PC-3 (cell line): ENCODE data around the gene ANKH. TPM values are rescaled to one million over a fixed set of nuclear protein-coding genes. Genes with fewer than 3 reads are reported as not detected.

Experiments
- ATAC-seq: fragments of 200-7000 bp; cut with Tn5 transposase; 2 replicates; pipeline ENCODE4 v1.9.1; 2020; ENCODE audit warnings: mild to moderate bottlenecking, moderate library complexity
- BruUV-seq: library from RNA; stranded (reverse); fragments of 400-500 nt; replicated peaks from 2 replicates; lab custom pipeline; 2021; lab: Mats Ljungman, UMichigan
- CTCF ChIA-PET: fragments of 300-600 bp; sonication (Branson Sonifier 250); formaldehyde crosslinking; loops from one replicate; lab custom pipeline; 2022; ENCODE audit warnings: antibody characterized with exemption; lab: Charles Lee
- POLR2A ChIA-PET: fragments of 300-600 bp; sonication (Branson Sonifier 250); formaldehyde crosslinking; loops from one replicate; lab custom pipeline; 2022; ENCODE audit warnings: antibody characterized with exemption; ENCODE audit not compliant: unreplicated experiment; lab: Charles Lee
- DNase-seq: peaks from one replicate; pipeline ENCODE4 v3.0.0-alpha.2; 2015
- H2AFZ ChIP-seq: fragments of 300-600 bp; sonication (generic); 2 replicates; pipeline ENCODE4 v1.6.0; 2016; ENCODE audit warnings: antibody characterized with exemption, low read length
- H3F3A ChIP-seq: fragments of 300-600 bp; sonication (generic); one replicate; pipeline ENCODE4 v1.6.0; 2017; ENCODE audit warnings: antibody characterized with exemption, low read length, control low read depth, mild to moderate bottlenecking; ENCODE audit not compliant: unreplicated experiment
- H3K27ac ChIP-seq: fragments of 300-600 bp; sonication (generic); 2 replicates; pipeline ENCODE4 v1.5.1; 2016; ENCODE audit warnings: mild to moderate bottlenecking, low read length
- H3K27me3 ChIP-seq: fragments of 300-600 bp; sonication (generic); 2 replicates; pipeline ENCODE4 v1.6.1; 2016; ENCODE audit warnings: low read length, mixed read lengths
- H3K36me3 ChIP-seq: fragments of 300-600 bp; sonication (generic); 2 replicates; pipeline ENCODE4 v1.6.1; 2016; ENCODE audit warnings: low read depth, mixed run types, low read length, mixed read lengths
- H3K4me1 ChIP-seq: fragments of 300-600 bp; sonication (generic); 2 replicates; pipeline ENCODE4 v1.5.1; 2016; ENCODE audit warnings: low read length; ENCODE audit not compliant: insufficient read depth
- H3K4me2 ChIP-seq: fragments of 300-600 bp; sonication (generic); 2 replicates; pipeline ENCODE4 v1.6.0; 2016; ENCODE audit warnings: low read length
- H3K4me3 ChIP-seq: fragments of 300-600 bp; sonication (generic); 2 replicates; pipeline ENCODE4 v1.5.1; 2016; ENCODE audit warnings: mild to moderate bottlenecking, low read length, mixed read lengths
- H3K79me2 ChIP-seq: fragments of 300-600 bp; sonication (generic); 2 replicates; pipeline ENCODE4 v1.6.1; 2017; ENCODE audit warnings: low read length, mixed read lengths
- H3K9ac ChIP-seq: fragments of 300-600 bp; sonication (generic); 2 replicates; pipeline ENCODE4 v1.6.0; 2016; ENCODE audit warnings: mild to moderate bottlenecking, low read length
- H3K9me2 ChIP-seq: fragments of 300-600 bp; sonication (generic); replicated peaks from 2 replicates; pipeline ENCODE4 v1.6.1; 2016; ENCODE audit warnings: mixed run types, low read length, mixed read lengths
- H3K9me3 ChIP-seq: fragments of 300-600 bp; sonication (generic); 2 replicates; pipeline ENCODE4 v1.6.1; 2016; ENCODE audit warnings: low read length, mixed read lengths
- H4K20me1 ChIP-seq: fragments of 300-600 bp; sonication (generic); 2 replicates; pipeline ENCODE4 v1.6.1; 2016; ENCODE audit warnings: low read length, mixed read lengths
- EZH2 ChIP-seq: fragments of 300-600 bp; sonication (generic); IDR thresholded peaks from one replicate; pipeline ENCODE4 v1.6.1; 2017; ENCODE audit warnings: antibody characterized with exemption, mild to moderate bottlenecking, low read length; ENCODE audit not compliant: unreplicated experiment
- EZH2phosphoT487 ChIP-seq: fragments of 300-600 bp; sonication (generic); IDR thresholded peaks from 2 replicates; pipeline ENCODE4 v1.6.1; 2018; ENCODE audit warnings: mild to moderate bottlenecking, antibody characterized with exemption, low read length, borderline replicate concordance
- intact Hi-C: fragments of 100-400 bp; cut with micrococcal nuclease; formaldehyde crosslinking; loops from 2 replicates; pipeline ENCODE4 v1.9.0; 2023
- total RNA-seq: library from RNA; depleted of rRNA; stranded (reverse); fragments of >200 nt; gene quantifications from 2 replicates; pipeline ENCODE4 v1.2.3, GENCODE V29; 2014
- TF ChIP-seq, protein P1 (sequence below): fragments of 300-600 bp; sonication (generic); conservative IDR thresholded peaks from 2 replicates; pipeline ENCODE4 v1.5.1; 2017; ENCODE audit warnings: antibody characterized with exemption, low read depth, mild to moderate bottlenecking, low read length

The ANKH gene
- total RNA-seq, 1 experiment from 2014 or later: 11.6 TPM

GRCh38 chr5:14848385-14848784 is 23.2 kb downstream of the ANKH start:
- DNase-seq (no peak), ATAC-seq (no peak)
- no peaks in the 10 kb centered on the region for H3K9me2 ChIP-seq
- H3K79me2 ChIP-seq: no peaks in the 10 kb centered on the region
- H3K4me3 ChIP-seq: no peak overlapping the region
- H3K36me3 ChIP-seq: no peaks in the 10 kb centered on the region
- H3K9me3 ChIP-seq: no peaks in the 10 kb centered on the region
- POLR2A ChIA-PET: no interaction called here
- H2AFZ ChIP-seq: no peak overlapping the region
- intact Hi-C loops: no loop called here
- H4K20me1 ChIP-seq: no peaks in the 10 kb centered on the region
- H3K27ac ChIP-seq: no peak overlapping the region
- CTCF ChIA-PET: interaction anchor here (0.6 kb wide), 1 partner anchor 28 kb away, joined by 3 read pairs; no protein-coding TSS in a partner anchor
- no TSS peak for BruUV-seq
- H3K9ac ChIP-seq: no peak overlapping the region
- no peaks in the 10 kb centered on the region for H3F3A ChIP-seq
- no peaks in the 10 kb centered on the region for H3K27me3 ChIP-seq
- no peak overlapping the region for H3K4me2 ChIP-seq
- TF ChIP-seq EZH2 (no peak), EZH2phosphoT487 (no peak)
- TF ChIP-seq, protein P1, sequence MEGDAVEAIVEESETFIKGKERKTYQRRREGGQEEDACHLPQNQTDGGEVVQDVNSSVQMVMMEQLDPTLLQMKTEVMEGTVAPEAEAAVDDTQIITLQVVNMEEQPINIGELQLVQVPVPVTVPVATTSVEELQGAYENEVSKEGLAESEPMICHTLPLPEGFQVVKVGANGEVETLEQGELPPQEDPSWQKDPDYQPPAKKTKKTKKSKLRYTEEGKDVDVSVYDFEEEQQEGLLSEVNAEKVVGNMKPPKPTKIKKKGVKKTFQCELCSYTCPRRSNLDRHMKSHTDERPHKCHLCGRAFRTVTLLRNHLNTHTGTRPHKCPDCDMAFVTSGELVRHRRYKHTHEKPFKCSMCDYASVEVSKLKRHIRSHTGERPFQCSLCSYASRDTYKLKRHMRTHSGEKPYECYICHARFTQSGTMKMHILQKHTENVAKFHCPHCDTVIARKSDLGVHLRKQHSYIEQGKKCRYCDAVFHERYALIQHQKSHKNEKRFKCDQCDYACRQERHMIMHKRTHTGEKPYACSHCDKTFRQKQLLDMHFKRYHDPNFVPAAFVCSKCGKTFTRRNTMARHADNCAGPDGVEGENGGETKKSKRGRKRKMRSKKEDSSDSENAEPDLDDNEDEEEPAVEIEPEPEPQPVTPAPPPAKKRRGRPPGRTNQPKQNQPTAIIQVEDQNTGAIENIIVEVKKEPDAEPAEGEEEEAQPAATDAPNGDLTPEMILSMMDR: no peak
- H3K4me1 ChIP-seq: peaks cover 18% of the 10 kb centered on the region

GRCh38 chr5:14847471-14847870 is 24.1 kb downstream of the ANKH start:
- no peaks in the 10 kb centered on the region for H3K27me3 ChIP-seq
- intact Hi-C loops: no loop called here
- DNase-seq (no peak), ATAC-seq (no peak)
- peaks cover 18% of the 10 kb centered on the region for H3K4me1 ChIP-seq
- H3K27ac ChIP-seq: no peak overlapping the region
- no peak overlapping the region for H3K4me3 ChIP-seq
- BruUV-seq: no TSS peak
- H3K4me2 ChIP-seq: no peak overlapping the region
- ChIA-PET CTCF (no interaction called here), POLR2A (no interaction called here)
- H3K9me2 ChIP-seq: no peaks in the 10 kb centered on the region
- TF ChIP-seq, protein P1: no peak
- TF ChIP-seq EZH2 (no peak), EZH2phosphoT487 (no peak)
- H3K79me2 ChIP-seq: no peaks in the 10 kb centered on the region
- H3K9me3 ChIP-seq: no peaks in the 10 kb centered on the region
- no peak overlapping the region for H3K9ac ChIP-seq
- H3F3A ChIP-seq: no peaks in the 10 kb centered on the region
- no peaks in the 10 kb centered on the region for H3K36me3 ChIP-seq
- H2AFZ ChIP-seq: no peak overlapping the region
- H4K20me1 ChIP-seq: no peaks in the 10 kb centered on the region

GRCh38 chr5:14842117-14842516 is 29.5 kb downstream of the ANKH start:
- H3K4me1 ChIP-seq: no peaks in the 10 kb centered on the region
- DNase-seq: no peak
- BruUV-seq: no TSS peak
- TF ChIP-seq, protein P1: no peak
- no peak for TF ChIP-seq EZH2phosphoT487
- no peak for TF ChIP-seq EZH2
- POLR2A ChIA-PET: interaction anchor here (0.6 kb wide), 1 partner anchor 734 kb away, joined by 4 read pairs; no protein-coding TSS in a partner anchor
- H3K4me2 ChIP-seq: no peak overlapping the region
- H3K36me3 ChIP-seq: no peaks in the 10 kb centered on the region
- H3K9ac ChIP-seq: no peak overlapping the region
- H3K9me3 ChIP-seq: no peaks in the 10 kb centered on the region
- no peaks in the 10 kb centered on the region for H3K27me3 ChIP-seq
- H3F3A ChIP-seq: no peaks in the 10 kb centered on the region
- H3K9me2 ChIP-seq: no peaks in the 10 kb centered on the region
- H3K4me3 ChIP-seq: no peak overlapping the region
- H4K20me1 ChIP-seq: no peaks in the 10 kb centered on the region
- intact Hi-C loops: no loop called here
- H3K27ac ChIP-seq: no peak overlapping the region
- ATAC-seq: no peak
- no peak overlapping the region for H2AFZ ChIP-seq
- CTCF ChIA-PET: no interaction called here
- H3K79me2 ChIP-seq: no peaks in the 10 kb centered on the region
